Daoy (cell line): ENCODE results near the gene COMT. TPM values are rescaled to one million over a fixed set of nuclear protein-coding genes. Genes with fewer than 3 reads are reported as not detected.

Experiments used
- DNase-seq: peaks from one replicate; pipeline ENCODE4 v3.0.0-alpha.2; 2015; ENCODE audit warnings: low read depth
- total RNA-seq: library from RNA; depleted of rRNA; stranded (reverse); fragments of >200 nt; shearing (Covaris generic); gene quantifications from 2 replicates; pipeline ENCODE4 v1.2.3, GENCODE V29; 2014

COMT gene
- total RNA-seq, 1 experiment from 2014 or later, result 128 TPM

DNA sequence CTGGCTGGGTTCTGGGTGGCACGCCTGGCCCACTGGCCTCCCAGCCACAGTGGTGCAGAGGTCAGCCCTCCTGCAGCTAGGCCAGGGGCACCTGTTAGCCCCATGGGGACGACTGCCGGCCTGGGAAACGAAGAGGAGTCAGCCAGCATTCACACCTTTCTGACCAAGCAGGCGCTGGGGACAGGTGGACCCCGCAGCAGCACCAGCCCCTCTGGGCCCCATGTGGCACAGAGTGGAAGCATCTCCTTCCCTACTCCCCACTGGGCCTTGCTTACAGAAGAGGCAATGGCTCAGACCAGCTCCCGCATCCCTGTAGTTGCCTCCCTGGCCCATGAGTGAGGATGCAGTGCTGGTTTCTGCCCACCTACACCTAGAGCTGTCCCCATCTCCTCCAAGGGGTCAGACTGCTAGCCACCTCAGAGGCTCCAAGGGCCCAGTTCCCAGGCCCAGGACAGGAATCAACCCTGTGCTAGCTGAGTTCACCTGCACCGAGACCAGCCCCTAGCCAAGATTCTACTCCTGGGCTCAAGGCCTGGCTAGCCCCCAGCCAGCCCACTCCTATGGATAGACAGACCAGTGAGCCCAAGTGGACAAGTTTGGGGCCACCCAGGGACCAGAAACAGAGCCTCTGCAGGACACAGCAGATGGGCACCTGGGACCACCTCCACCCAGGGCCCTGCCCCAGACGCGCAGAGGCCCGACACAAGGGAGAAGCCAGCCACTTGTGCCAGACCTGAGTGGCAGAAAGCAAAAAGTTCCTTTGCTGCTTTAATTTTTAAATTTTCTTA is 27.8 kb downstream of the COMT start:
- no peak for DNase-seq

DNA sequence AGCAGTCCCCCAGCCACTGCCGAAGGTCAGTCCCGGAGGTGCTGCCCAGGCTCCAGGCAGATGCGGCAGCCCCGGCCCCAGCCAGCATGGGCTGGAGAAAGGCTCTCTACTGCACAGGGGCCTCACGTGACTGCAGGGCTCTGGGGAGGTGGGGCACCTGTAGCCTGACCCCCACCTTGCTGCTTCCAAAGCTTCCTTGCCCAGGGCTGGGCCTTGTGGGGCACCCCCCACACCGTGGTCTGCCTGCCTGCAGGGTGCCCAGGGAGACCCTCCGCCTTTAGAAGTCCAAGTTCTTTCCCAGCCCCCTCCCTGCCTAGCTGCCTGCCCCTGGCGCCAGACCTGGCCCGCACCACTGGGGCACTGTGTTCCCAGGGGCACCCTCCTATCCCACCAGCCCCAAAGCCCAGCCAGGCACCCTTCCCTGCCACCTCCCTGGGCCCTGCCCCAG is 28.5 kb downstream of the COMT start:
- DNase-seq, result no peak

DNA sequence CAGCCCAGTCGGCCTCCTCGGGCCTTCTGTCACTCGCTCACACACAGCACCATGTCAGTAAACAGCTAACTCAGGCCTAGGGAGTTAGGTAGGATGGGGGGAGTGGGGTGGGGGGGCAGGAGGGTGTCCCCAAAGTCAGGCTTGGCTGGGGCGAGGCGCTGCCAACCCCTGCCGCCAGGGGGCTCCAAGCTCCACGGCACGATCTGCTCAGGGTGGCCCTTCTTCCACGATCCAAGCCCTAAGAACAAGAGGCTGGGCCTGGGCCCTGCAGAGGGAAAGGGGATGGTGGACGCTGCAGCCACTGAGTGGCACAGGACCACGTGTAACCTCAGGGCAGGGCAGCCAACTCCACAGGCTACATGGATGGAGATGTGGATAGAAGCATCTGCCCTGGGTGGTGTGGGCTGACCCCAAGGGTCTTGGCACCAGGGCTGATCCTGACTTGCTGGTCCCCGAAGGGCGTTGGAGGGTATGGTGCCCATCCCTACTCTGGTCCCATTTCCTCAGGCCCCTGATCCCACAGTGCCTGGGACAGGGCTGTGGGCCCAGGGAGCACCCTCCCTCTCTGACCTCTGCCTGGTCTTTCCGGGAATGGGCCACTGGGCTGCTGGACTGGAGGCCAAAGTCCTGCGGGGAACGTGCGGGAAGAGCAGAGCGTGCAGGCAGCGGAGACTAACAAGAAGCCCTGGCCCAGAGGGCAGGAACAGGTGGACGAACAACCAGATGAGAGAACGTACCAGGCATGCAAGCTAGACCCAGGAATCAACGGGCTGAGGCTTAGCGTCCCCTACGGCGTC is 29.1 kb downstream of the COMT start:
- DNase-seq, result peak; percentile 65

DNA sequence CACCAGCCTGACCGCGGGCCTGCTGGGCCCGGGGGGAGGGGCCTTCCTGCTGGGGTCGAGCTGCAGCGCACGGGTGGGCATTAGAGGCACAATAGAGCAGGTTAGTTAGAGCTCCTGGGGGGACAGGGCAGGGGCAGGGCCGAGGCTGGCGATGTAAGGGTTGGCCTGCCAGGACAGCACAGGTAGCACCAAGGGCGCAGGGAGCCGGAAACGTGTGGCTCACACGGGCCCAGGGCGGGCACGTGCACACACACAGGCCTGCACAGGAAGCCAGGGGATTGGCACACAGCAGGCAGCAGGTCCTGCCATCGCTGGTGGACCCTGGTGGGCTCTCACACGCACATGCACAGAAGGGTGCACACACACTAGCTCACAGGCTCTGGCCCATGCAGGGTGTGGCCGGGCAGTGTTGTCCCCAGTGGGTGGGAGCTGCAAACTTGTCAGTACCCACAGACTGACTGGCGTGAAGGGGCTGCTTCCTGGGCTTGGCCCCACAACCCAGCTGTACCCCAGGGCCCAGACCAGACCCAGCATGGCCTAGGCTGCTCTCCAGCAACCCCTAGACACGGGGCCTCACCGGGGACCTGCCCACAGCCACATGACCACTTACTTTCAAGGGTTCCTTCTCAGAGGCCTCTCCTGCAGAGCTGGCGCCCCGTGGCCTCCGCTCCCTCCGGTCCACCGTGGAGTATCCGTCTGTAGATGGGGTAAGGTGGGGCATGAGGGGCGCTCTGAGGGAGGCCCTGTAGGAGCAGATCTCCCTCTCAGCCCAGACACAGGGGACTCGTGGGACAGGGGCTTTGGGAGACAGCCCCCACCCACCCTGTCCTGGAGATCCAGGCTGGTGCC is 29.9 kb downstream of the COMT start:
- no peak for DNase-seq

DNA sequence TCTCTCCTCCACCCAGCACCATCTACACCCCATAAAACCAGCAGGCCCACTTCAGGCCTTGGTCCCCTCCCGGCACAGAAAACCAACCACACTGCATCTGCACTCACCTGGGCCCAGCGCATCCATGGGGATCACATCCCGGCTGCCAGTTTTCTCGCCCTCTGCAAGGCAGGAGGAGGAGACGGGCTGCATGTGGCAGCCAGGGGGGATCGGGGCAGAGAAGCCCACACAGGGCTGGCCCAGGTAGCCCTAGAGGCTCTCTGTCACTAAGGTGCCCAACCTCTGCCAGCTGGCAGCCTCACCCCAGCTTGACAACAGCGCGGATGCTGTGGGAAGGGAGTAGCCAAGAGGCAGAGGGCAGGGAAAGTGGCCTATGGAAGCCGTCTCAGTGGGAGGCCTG is 30.7 kb downstream of the COMT start:
- DNase-seq, result no peak

DNA sequence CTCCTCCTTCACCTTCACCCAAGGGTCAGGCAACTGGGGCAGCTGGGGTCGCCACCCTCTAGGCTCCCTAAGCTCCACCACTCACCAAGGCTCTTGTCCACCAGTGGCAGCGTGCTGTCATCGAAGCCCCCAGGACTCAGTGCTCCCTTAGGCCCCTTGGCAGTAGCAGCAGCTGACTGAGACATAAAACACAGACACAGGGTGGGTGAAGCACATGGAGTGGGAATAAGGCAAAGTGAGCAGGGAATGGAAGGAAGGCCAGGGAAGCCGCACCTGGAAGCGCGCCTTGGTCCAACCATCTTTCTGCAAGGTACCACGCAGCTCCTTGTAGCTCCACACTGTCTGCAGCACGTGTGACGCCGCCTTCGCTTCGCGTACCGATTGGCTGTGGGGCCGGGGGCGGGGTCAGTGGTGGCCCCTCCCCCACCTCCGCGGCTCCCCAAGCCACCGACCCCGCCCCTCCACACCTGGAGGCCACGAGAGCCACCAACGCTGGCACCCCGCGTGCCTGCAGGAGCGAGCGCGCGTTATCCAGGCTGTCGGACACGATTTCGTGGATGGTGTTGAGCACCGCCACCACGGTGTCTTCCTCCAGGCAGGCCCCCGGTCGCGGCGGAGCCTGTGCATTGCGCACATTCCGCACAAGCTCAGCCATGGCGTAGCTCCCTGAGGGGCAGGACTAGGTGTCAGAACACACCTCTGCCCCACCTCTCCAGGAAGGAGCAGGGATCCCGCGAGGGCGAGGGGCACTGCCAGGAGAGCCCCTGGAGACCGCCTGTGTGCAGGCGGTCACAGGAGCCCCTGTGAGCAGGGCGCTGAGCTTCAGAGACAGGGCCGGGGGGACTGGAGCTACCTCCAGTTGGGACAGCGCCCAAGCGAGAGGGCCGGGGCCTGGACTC is 31.3 kb downstream of the COMT start:
- no peak for DNase-seq

DNA sequence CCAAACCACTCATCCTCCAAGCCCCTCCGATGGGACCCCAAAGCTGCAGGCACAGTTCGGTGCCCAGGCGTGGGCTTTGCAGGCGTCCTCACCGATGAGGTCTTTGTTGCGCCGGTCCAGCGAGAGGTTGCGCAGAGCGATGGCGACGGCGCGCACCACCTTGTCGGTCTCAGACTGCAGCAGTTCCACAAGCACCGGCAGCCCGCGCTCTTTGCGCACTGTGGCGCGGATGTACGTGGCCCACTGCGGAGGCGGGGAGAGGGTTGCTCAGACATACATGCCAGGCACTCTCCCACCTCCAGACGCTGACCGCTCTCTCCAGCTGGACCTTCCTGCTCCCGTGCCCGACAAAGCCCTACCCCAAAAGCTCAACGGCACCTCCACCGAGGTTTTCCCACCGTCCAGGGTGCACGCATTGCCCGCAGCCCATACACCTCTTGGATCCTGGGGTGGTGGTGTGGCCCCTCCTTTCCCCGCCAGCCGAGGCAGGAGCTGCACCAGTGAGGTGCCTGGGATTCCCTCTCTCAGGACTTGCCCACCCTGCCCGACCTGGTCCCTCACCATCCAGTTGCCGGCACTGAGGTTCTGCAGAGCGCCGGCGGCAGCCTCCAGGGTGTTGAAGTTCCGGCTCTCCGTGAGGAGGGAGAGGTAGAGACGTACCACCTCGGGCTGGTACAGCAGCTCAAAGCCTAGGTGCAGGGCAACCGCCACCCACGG is 32.1 kb downstream of the COMT start:
- no peak for DNase-seq

DNA sequence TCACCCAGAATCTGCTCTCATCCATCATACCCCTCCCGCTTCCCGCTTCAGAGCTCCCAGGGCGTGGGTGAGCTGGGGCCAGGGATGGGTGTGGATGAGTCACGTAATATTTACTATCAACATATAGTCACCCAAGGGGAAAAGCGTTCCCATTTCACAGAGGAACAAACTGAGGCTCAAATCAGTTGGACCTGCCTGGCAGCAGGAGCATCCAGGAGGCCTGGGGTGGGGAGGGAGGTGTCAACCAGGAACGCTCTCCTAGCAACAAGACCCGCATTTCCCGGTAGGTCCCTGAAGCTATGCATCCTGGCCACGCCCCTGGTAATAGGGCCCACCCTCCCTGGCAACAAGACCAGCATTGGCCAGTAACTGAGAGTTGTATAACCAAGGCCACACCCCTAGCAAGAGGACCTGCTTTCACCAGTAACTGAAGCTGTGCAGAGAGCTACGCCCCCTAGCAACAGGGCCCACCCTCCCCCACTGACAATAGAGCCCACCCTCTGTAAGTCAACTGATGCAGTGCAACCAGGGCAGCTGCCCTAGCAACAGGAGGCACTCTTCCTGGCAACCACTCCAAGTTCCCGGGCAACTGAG is 32.8 kb downstream of the COMT start:
- DNase-seq, result peak; percentile 64

DNA sequence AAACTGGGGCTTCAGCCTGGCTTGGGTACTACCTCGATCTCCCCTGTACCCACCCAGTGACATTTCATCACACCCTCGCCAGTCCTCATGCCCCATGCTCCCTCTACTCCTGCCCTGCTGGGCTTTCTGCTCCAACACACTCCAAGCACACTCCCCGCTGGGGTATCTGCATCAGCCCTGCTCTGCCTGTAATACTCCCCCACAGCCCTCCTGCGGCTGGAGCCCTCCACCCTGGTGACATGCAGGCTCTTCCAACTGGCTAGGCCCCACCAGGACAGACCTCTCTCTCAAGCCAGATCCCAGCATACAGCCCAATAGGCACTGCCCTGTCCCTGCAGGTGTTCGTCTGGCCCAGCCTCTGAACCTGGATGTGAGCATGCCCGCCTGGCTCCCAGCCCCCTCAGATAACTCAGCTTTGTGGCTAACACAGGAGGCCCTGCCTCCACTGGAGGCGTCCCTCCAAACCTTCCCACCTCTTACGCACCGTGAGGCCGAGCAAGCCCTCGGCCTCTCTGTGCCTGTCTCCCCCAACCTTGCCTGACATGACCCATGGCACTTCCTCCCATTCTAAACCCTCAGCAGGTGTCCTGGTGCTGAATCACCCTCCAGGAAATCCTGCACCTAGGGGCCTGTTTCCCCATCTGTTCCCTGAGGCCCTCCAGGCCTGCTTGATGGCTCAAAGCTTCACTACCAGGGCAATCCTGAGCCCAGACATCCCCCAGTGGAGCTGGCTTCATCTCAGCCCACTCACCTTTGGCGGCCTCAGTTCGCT is 33.5 kb downstream of the COMT start:
- DNase-seq, result peak; percentile 51

DNA sequence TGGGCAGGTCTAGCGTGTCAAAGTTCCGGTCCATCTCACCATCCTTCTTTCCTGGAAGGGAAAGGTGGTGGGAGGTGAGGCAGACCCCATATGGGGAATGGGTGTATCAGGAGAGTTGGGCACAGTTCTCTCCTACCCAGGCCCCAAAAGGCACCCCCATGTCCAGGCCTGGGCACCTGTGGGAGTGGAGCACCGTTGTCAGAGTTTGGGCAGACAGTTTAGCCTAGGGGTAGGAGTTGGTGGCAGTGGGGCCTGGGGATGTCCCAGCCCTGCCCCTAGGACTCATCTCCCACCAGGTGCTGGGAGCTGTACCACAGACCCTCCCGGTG is 34.1 kb downstream of the COMT start:
- no peak for DNase-seq

DNA sequence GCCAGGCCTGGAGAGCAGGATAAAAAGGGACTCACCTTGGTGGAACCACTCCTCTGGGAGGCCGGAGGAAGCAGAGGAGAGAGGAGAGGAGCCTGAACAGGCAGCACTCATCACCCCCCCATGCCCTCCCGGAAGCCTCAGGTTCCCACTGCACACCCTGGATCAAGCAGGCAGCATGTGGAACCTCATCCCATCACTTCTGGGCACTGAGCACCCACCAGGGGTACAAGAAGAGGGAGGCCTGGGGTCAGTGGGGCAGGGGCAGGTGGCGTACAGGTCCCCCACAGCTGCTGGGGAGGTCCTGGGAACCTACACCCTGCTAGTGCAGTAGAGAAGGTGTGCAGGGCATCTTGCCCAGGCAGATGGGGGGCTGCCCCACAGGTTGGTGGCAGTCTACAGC is 35.1 kb downstream of the COMT start:
- DNase-seq, result no peak

DNA sequence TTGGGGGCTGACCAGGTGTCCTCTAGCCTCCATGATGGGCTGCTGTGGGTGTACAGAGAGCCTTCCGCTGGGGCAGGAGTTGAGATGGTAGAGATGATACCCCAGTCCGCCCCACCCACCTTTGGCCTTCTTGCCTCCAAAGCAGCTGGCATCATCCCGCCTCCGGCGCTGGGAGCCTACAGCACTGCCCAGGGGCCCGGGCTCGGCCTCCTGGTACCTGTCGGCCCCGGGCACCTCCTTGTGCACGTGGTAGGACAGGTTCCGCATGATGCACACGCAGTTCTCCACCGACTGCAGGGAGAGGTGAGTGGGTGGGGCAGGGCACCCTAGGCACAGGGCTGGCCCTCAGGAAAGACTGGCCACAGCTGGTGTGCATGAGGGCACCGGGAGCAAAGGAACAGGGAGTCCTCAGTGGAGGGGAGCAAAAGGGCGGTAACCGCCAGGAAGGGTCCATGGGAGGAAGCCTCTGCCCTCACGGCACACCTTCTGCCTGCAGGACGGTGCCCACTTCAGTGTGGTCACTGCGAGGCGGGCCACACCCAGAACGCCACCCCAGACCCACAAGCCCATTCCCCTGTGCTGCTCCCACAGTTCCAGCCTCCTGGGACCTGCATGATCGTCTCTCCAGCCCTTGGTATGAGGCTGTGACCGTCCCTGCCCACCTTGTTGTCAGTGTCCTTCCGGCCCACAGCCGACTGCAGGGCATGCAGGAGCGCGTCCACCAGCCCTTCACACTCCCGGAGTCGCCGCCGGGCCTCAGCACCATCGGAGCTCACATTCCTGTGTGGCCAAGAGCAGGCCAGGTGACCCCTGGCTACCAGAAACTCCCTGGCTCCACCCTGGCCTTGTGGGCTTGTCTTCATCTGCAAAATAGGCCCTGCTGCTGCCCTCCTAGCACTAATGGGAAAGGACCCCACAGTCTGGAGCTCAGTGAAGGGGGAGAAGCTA is 36.0 kb downstream of the COMT start:
- no peak for DNase-seq

DNA sequence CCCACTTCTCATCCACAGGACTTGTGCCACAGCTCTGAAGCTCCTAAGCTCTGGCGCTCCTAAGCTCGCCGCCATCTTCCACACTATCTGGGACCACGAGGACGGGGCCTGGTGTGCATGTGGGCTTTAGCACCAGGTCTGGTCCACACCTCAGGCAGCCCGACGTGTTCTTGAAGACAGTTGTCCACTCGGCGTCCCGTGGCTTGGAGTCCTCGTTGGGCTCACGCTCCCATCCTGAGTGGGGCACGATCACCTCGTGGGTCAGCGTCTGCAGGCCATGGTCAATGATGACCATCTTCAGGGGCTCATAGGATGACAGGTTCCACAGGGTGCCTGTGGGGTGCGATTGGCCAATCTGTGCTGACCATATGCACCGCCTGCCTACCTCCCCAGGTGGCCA is 37.2 kb downstream of the COMT start:
- DNase-seq, result no peak

DNA sequence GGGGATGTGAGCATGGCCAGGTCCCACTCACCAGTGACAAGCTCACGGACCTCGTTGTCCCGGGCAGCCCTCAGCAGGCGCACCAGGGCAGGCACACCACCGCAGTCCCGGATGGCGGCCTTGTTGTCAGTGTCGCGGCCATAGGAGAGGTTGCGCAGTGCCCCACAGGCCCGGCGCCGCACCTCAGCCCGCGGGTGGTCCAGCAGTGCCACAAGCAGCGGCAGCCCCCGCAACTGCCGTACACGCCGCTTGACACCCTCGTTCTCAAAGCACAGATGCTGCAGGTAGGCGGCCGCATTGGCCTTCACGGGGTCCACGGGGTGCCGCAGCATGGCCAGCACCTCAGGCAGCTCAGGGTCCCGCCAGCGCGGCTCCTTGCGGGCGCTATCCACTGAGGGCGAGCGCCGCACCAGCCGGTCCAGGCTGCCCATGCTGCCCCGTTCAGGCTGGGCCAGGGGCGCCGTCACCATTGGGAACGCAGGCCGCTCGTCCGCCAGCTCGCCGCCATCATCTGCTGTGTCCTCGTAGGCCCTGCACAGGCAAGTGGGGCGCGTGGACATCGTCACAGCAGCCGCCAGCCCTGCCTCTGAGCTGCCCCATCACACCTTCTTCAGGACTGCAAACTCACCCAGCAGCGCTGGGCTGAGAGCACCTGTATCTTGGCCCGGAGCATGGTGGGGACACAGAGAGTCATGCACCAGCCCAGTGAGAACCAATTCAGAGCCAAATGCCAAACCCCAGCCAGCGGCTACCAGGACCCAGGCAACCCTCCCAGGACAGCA is 38.3 kb downstream of the COMT start:
- DNase-seq, result no peak

DNA sequence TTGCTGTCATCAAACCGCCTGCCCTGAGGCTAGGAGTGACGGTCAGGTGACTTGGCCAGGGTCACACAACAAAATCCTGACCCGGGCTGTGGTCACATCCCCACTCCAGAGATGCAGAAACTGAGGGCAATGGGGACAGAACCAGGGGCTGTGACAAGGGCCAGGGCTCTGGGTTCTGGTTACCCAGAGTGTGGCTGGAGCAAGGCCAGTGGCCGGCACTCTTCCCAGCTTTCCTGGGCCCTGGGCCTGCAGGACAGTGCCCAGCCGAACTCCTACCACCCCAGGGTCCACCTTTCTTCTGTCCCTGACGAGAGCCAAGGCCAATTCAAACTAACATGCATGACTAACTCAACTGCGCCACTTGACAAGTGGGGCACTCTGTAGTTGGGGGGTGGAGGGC is 39.2 kb downstream of the COMT start:
- DNase-seq, result no peak

DNA sequence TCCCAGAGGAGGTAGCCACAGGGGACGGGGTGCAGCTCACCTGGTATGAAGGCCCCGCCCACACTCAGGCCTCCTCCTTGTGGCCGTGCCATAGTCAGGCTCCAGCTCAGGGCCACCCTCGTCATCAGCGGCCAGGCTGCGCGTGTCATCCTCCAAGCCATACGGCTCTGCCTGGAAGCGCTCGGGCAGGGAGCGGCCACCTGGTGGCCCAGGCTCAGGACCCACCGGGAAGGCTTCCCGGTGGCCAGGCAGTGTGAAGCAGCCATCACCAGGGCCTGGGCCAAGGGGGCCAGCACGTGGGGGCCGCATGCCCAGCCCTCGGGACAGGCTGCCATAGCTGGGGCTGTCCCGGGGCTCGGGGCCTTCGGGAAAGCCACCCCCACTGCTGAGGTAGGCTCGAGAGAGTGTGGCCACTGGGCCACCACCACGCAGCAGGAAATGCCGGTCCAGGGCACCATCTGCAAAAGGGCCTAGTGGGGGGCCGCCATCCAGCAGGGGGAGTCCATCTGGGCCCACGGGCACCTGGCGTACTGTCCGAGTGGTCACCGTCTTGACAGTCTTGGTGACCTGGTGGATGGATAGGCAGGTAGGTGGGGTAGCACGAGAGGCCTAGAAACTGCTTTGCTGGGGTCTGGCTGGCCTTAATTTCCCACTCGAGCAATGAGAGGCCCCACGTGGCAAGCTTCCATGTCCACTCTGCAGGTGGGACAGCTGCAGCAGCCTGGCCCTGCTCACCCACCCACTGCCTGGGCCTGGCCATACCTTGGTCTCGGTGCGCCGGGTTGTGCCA is 39.8 kb downstream of the COMT start:
- DNase-seq, result no peak
